GM18508 (cell line): Measurements from ENCODE around the gene KIF4A.
"Not testable (repeated sequence)": the region's sequence is repeated elsewhere in the genome, so short reads cannot be mapped to it uniquely, and the experiment has no call there.

ENCODE experiments used
- ATAC-seq: cut with Tn5 transposase; IDR thresholded peaks from one replicate; pipeline ENCODE4 v1.9.1; 2021; ENCODE audit warnings: moderate number of reproducible peaks; ENCODE audit not compliant: insufficient read depth, unreplicated experiment

Gene KIF4A

GRCh38 chrX:70279081-70279480 is 10.8 kb upstream of the KIF4A start:
- ATAC-seq: no peak

- no peak for ATAC-seq
Measured at GRCh38 chrX:70280573-70280972, 9.3 kb upstream of the KIF4A start.

GRCh38 chrX:70281951-70282350 is 8.0 kb upstream of the KIF4A start, which contains the start of gene RAB41:
Gene RAB41 (plus strand): TSS chrX:70282172. CDS start chrX:70282218, 46 bp downstream.
- ATAC-seq: no peak

- no peak for ATAC-seq
Measured at GRCh38 chrX:70289168-70289792, 624 bp upstream of the KIF4A start.

- ATAC-seq: no peak
Measured at GRCh38 chrX:70292788-70293187, 2.9 kb downstream of the KIF4A start.

GRCh38 chrX:70293621-70294020 is 3.7 kb downstream of the KIF4A start:
- ATAC-seq: no peak

GRCh38 chrX:70301716-70302115 is 11.8 kb downstream of the KIF4A start:
- ATAC-seq: no peak

- ATAC-seq: no peak
Measured at GRCh38 chrX:70313503-70313902, 23.6 kb downstream of the KIF4A start.

GRCh38 chrX:70322784-70323183 is 32.9 kb downstream of the KIF4A start:
- ATAC-seq: no peak

- not testable (repeated sequence) for ATAC-seq
Measured at GRCh38 chrX:70323628-70324027, 33.7 kb downstream of the KIF4A start.

- no peak for ATAC-seq
Measured at GRCh38 chrX:70324326-70324725, 34.4 kb downstream of the KIF4A start.

GRCh38 chrX:70331161-70331560 is 41.3 kb downstream of the KIF4A start:
- no peak for ATAC-seq

- no peak for ATAC-seq
Measured at GRCh38 chrX:70332600-70332999, 42.7 kb downstream of the KIF4A start.

- peak; percentile 100 for ATAC-seq
Measured at GRCh38 chrX:70336767-70337166, 46.9 kb downstream of the KIF4A start.

GRCh38 chrX:70338290-70338689 is 48.4 kb downstream of the KIF4A start:
- no peak for ATAC-seq

- no peak for ATAC-seq
Measured at GRCh38 chrX:70343435-70343834, 53.5 kb downstream of the KIF4A start.

- no peak for ATAC-seq
Measured at GRCh38 chrX:70346418-70347070, 56.6 kb downstream of the KIF4A start.

- not testable (repeated sequence) for ATAC-seq
Measured at GRCh38 chrX:70348825-70349224, 58.9 kb downstream of the KIF4A start.

GRCh38 chrX:70349367-70350125 is 59.6 kb downstream of the KIF4A start:
- ATAC-seq: not testable (repeated sequence)

- no peak for ATAC-seq
Measured at GRCh38 chrX:70352496-70352895, 62.6 kb downstream of the KIF4A start.

- no peak for ATAC-seq
Measured at GRCh38 chrX:70353514-70353913, 63.6 kb downstream of the KIF4A start.
